Endodermal cell (in vitro differentiated cells): ENCODE data around the gene HDHD2. TPM values are rescaled to one million over a fixed set of nuclear protein-coding genes. Genes with fewer than 3 reads are reported as not detected.

Experiments used
- DNase-seq: peaks from one replicate; pipeline ENCODE4 v3.0.0-alpha.2; 2017
- H3K27ac ChIP-seq: 2 replicates; pipeline ENCODE4 v1.5.1; 2013; ENCODE audit warnings: mild to moderate bottlenecking, low read depth, low read length, moderate library complexity
- H3K27me3 ChIP-seq: 2 replicates; pipeline ENCODE4 v1.6.1; 2013; ENCODE audit warnings: mild to moderate bottlenecking, low read length, moderate library complexity; ENCODE audit not compliant: insufficient read depth, control insufficient read depth, poor library complexity, severe bottlenecking
- H3K36me3 ChIP-seq: 2 replicates; pipeline ENCODE4 v1.7.0; 2013; ENCODE audit warnings: mild to moderate bottlenecking, low read length, moderate library complexity; ENCODE audit not compliant: control insufficient read depth, insufficient read depth
- H3K4me1 ChIP-seq: one replicate; pipeline ENCODE4 v1.7.0; 2013; ENCODE audit warnings: low read length; ENCODE audit not compliant: control insufficient read depth, insufficient read depth
- H3K4me3 ChIP-seq: 2 replicates; pipeline ENCODE4 v1.5.1; 2013; ENCODE audit warnings: mild to moderate bottlenecking, low read length, moderate library complexity
- H3K9ac ChIP-seq: 2 replicates; pipeline ENCODE4 v1.6.1; 2013; ENCODE audit warnings: mild to moderate bottlenecking, low read length, moderate library complexity; ENCODE audit not compliant: poor library complexity, severe bottlenecking; ENCODE audit errors: extremely low read depth
- H3K9me3 ChIP-seq: 2 replicates; pipeline ENCODE4 v1.6.1; 2013; ENCODE audit warnings: mild to moderate bottlenecking, low read length, moderate library complexity; ENCODE audit not compliant: control insufficient read depth
- H3K27ac Mint-ChIP-seq: 2 replicates; pipeline ENCODE4 v1.8.0; 2020; ENCODE audit warnings: mixed read lengths
- H3K27me3 Mint-ChIP-seq: 2 replicates; pipeline ENCODE4 v1.8.0; 2021; ENCODE audit warnings: mild to moderate bottlenecking, mixed read lengths; ENCODE audit not compliant: insufficient read depth
- H3K36me3 Mint-ChIP-seq: 2 replicates; pipeline ENCODE4 v1.8.0; 2020; ENCODE audit warnings: low read depth, mixed read lengths
- H3K4me1 Mint-ChIP-seq: 2 replicates; pipeline ENCODE4 v1.8.0; 2020; ENCODE audit warnings: mixed read lengths
- H3K4me3 Mint-ChIP-seq: 2 replicates; pipeline ENCODE4 v1.8.0; 2020; ENCODE audit warnings: mild to moderate bottlenecking, moderate library complexity, mixed read lengths
- H3K9me3 Mint-ChIP-seq: 2 replicates; pipeline ENCODE4 v1.8.0; 2020; ENCODE audit warnings: mild to moderate bottlenecking, mixed read lengths
- WGBS, 2 experiments: methylation state at CpG; one replicate each; pipeline versions ENCODE4 v1.1.5 to v1.1.7; 2013; ENCODE audit warnings: missing lambda C conversion rate in 2 of 2, mixed read lengths in 1 of 2; ENCODE audit not compliant: insufficient coverage in 1 of 2, insufficient read length in 1 of 2; 5-methylcytosine and 5-hydroxymethylcytosine counted together
- total RNA-seq, 2 donors: library from RNA; stranded (reverse); fragmentation: NEBNext Ultra II Directional in 1 of 2; extraction: Animal tissue kit (Norgen Biotek cat#: 25700) in 1 of 2; gene quantifications; 2 replicates in 1 of 2; 3 replicates in 1 of 2; pipeline ENCODE4 v1.2.1, GENCODE V29; 2021
- TF ChIP-seq, protein P1 (sequence below): fragments of 200-600 bp; sonication (generic); conservative IDR thresholded peaks from 2 replicates; pipeline ENCODE4 v1.5.0; 2021; ENCODE audit warnings: antibody characterized with exemption, mild to moderate bottlenecking

Gene HDHD2
- total RNA-seq, 2 donors from 2014 or later, result 53.6 to 76.8 TPM

DNA sequence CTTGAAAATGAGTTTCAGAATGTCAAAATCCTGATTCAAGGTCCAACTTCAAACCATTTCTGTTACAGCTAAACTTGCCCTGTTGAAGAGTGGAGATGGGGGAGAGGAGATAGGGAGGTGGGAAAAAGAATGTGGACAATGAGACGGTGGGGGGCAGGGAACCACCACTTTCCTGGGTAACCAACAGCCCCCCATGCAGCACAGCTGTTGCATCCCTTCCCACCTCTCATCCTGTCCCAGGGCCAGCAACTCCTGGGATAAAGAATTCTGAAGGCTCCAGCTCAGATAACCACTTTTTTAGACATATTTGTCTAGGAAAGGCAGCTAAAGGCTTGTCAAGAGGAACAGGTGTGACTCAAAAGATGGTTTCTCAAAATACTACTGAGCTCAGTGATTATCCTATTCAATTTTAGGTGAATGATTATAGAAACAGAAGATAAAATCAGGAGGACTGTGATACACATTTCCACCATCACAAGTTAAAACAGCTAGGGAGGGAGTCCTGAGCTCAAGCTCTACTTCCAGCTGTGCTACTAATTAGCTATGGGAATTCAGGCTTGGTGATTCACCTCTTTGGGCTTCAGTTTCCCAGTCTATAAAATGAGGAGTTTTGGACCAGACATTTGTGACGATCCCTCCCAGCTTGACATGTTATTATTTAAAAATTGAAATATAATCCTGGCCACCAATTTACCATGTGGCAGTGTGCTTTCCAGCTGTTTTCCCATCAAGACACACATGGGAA lies 36.3 kb downstream of the HDHD2 start:
- Histone ChIP-seq H3K27ac (no peak overlapping the region), H3K36me3 (peaks cover 36% of the 10 kb centered on the region), H3K4me3 (peak overlapping the region; percentile 46), H3K4me1 (peaks cover 20% of the 10 kb centered on the region), H3K9me3 (no peaks in the 10 kb centered on the region), H3K9ac (no peak overlapping the region), H3K27me3 (no peaks in the 10 kb centered on the region)
- 63% methylated on average over 2 of the region's 2 CpGs; no CpG with 5 or more reads in 1 of the 2 experiments for WGBS, 2 experiments
- Mint-ChIP-seq H3K36me3 (peaks cover 31% of the 10 kb centered on the region), H3K9me3 (no peaks in the 10 kb centered on the region), H3K27ac (peak overlapping the region; percentile 88), H3K4me1 (peaks cover 64% of the 10 kb centered on the region), H3K27me3 (no peaks in the 10 kb centered on the region), H3K4me3 (peak overlapping the region; percentile 14)
- TF ChIP-seq, protein P1, sequence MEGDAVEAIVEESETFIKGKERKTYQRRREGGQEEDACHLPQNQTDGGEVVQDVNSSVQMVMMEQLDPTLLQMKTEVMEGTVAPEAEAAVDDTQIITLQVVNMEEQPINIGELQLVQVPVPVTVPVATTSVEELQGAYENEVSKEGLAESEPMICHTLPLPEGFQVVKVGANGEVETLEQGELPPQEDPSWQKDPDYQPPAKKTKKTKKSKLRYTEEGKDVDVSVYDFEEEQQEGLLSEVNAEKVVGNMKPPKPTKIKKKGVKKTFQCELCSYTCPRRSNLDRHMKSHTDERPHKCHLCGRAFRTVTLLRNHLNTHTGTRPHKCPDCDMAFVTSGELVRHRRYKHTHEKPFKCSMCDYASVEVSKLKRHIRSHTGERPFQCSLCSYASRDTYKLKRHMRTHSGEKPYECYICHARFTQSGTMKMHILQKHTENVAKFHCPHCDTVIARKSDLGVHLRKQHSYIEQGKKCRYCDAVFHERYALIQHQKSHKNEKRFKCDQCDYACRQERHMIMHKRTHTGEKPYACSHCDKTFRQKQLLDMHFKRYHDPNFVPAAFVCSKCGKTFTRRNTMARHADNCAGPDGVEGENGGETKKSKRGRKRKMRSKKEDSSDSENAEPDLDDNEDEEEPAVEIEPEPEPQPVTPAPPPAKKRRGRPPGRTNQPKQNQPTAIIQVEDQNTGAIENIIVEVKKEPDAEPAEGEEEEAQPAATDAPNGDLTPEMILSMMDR, result no peak
- peak; percentile 52 for DNase-seq

DNA sequence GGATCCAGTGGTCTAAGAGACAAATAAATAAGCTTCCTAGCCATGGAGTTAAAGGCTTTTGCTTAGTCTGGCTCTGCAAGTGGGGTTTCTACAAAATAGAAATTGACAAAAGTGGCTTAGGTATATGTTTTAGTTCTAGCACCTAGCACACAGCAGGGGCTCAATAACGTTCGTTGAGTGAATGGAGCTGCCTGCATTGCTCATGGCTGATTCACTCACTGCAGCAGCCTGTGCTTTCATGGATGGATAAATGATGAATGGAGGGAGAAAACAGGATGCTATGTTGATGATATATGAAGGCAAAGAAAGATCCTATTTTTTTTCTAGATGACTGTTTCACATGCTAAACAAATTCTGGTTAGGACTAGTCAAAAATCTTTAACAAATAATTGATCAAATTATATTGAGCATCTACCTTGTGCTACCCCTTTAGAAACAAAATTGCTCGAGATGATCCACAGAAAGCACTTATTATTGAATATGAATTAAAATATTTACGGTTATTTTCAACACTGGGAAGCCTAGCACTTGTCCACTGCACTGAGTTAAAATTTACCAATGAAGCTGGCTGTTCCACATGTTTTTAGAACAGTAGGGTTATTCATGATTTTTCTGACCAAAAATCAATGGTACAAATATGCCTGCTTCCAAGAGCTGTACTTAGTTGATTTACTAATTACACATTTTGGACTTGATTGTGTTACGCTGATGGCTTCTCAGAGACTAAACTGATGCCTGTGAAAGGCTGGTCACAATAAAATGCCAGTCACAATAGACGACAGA lies 39.6 kb downstream of the HDHD2 start:
- H3K36me3 Mint-ChIP-seq, result peaks cover 34% of the 10 kb centered on the region
- Histone ChIP-seq H3K27me3 (no peaks in the 10 kb centered on the region), H3K36me3 (peaks cover 42% of the 10 kb centered on the region), H3K4me1 (peaks cover 15% of the 10 kb centered on the region), H3K9ac (no peak overlapping the region), H3K4me3 (no peak overlapping the region), H3K27ac (no peak overlapping the region), H3K9me3 (no peaks in the 10 kb centered on the region)
- no peaks in the 10 kb centered on the region for H3K27me3 Mint-ChIP-seq
- no peaks in the 10 kb centered on the region for H3K9me3 Mint-ChIP-seq
- TF ChIP-seq, protein P1, result no peak
- no peak for DNase-seq
- H3K27ac Mint-ChIP-seq, result no peak overlapping the region
- H3K4me3 Mint-ChIP-seq, result no peak overlapping the region
- peaks cover 60% of the 10 kb centered on the region for H3K4me1 Mint-ChIP-seq
- WGBS, 2 experiments, result 83 to 86% methylated on average over 5 to 6 of the region's 6 CpGs

GRCh38 chr18:47109720-47110119 lies 40.6 kb downstream of the HDHD2 start:
- H3K4me3 Mint-ChIP-seq, result no peak overlapping the region
- H3K36me3 ChIP-seq, result peaks cover 43% of the 10 kb centered on the region
- TF ChIP-seq, protein P1, result no peak
- no peaks in the 10 kb centered on the region for H3K27me3 Mint-ChIP-seq
- no peaks in the 10 kb centered on the region for H3K9me3 ChIP-seq
- no peak overlapping the region for H3K4me3 ChIP-seq
- no peaks in the 10 kb centered on the region for H3K27me3 ChIP-seq
- peaks cover 15% of the 10 kb centered on the region for H3K4me1 ChIP-seq
- peaks cover 34% of the 10 kb centered on the region for H3K36me3 Mint-ChIP-seq
- H3K4me1 Mint-ChIP-seq, result peaks cover 52% of the 10 kb centered on the region
- no CpG with 5 or more reads among the region's 1 CpG for WGBS, 2 experiments
- no peak overlapping the region for H3K27ac ChIP-seq
- no peak overlapping the region for H3K9ac ChIP-seq
- no peaks in the 10 kb centered on the region for H3K9me3 Mint-ChIP-seq
- peak overlapping the region; percentile 19 for H3K27ac Mint-ChIP-seq
- no peak for DNase-seq
